Measurements from ENCODE around the gene SMAGP.
"Not testable (repeated sequence)": the region's sequence is repeated elsewhere in the genome, so short reads cannot be mapped to it uniquely, and the experiment has no call there.

The SMAGP gene

GRCh38 chr12:51219857-51220256 lies 50.4 kb downstream of the SMAGP start:
- not testable (repeated sequence) for H3K27me3 ChIP-seq (ENCODE audit: control insufficient read depth, insufficient read depth, low read length); H3K9me3 ChIP-seq (ENCODE audit: control insufficient read depth, insufficient read depth, low read depth, low read length); H3K36me3 ChIP-seq (ENCODE audit: control insufficient read depth, insufficient read depth, low read length); H3K27ac ChIP-seq (ENCODE audit: low read depth, low read length)
- Histone ChIP-seq H3K4me3 (ENCODE audit: low read depth, low read length) (peak overlapping the region; percentile 62; the same call in 1 of the 2 replicates), H3K4me1 (ENCODE audit: control insufficient read depth, insufficient read depth, low read length) (peaks cover 25% of the 10 kb centered on the region), H3K9ac (ENCODE audit: low read length) (peak overlapping the region; percentile 9)

- no peaks in the 10 kb centered on the region for H3K27me3 ChIP-seq (ENCODE audit: control insufficient read depth, insufficient read depth, low read length)
- H3K4me3 ChIP-seq (ENCODE audit: low read depth, low read length) = peak overlapping the region; percentile 62
- H3K9ac ChIP-seq (ENCODE audit: low read length) = no peak overlapping the region
- H3K9me3 ChIP-seq (ENCODE audit: control insufficient read depth, insufficient read depth, low read depth, low read length) = no peaks in the 10 kb centered on the region
- peaks cover 25% of the 10 kb centered on the region for H3K4me1 ChIP-seq (ENCODE audit: control insufficient read depth, insufficient read depth, low read length)
- no peaks in the 10 kb centered on the region for H3K36me3 ChIP-seq (ENCODE audit: control insufficient read depth, insufficient read depth, low read length)
- H3K27ac ChIP-seq (ENCODE audit: low read depth, low read length) = no peak overlapping the region
Observed at GRCh38 chr12:51219322-51219721, 50.9 kb downstream of the SMAGP start.

- no peaks in the 10 kb centered on the region for H3K9me3 ChIP-seq (ENCODE audit: control insufficient read depth, insufficient read depth, low read depth, low read length)
- no peaks in the 10 kb centered on the region for H3K36me3 ChIP-seq (ENCODE audit: control insufficient read depth, insufficient read depth, low read length)
- H3K4me3 ChIP-seq (ENCODE audit: low read depth, low read length) = peak overlapping the region; percentile 62
- peak overlapping the region; percentile 70 for H3K9ac ChIP-seq (ENCODE audit: low read length)
- peak overlapping the region; percentile 89 for H3K27ac ChIP-seq (ENCODE audit: low read depth, low read length)
- H3K27me3 ChIP-seq (ENCODE audit: control insufficient read depth, insufficient read depth, low read length) = no peaks in the 10 kb centered on the region
- peaks cover 25% of the 10 kb centered on the region for H3K4me1 ChIP-seq (ENCODE audit: control insufficient read depth, insufficient read depth, low read length)
Observed at GRCh38 chr12:51218607-51219161, 51.5 kb downstream of the SMAGP start.

- H3K36me3 ChIP-seq (ENCODE audit: control insufficient read depth, insufficient read depth, low read length) = no peaks in the 10 kb centered on the region
- peak within 1 kb of the TSS; percentile 62 for H3K4me3 ChIP-seq (ENCODE audit: low read depth, low read length)
- H3K9ac ChIP-seq (ENCODE audit: low read length) = peak within 1 kb of the TSS; percentile 80
- peak within 1 kb of the TSS; percentile 89 for H3K27ac ChIP-seq (ENCODE audit: low read depth, low read length)
- no peaks in the 10 kb centered on the region for H3K27me3 ChIP-seq (ENCODE audit: control insufficient read depth, insufficient read depth, low read length)
- H3K4me1 ChIP-seq (ENCODE audit: control insufficient read depth, insufficient read depth, low read length) = peaks cover 25% of the 10 kb centered on the region
- no peaks in the 10 kb centered on the region for H3K9me3 ChIP-seq (ENCODE audit: control insufficient read depth, insufficient read depth, low read depth, low read length)
Observed at GRCh38 chr12:51217968-51218606, 52.1 kb downstream of the SMAGP start, which contains the start of gene POU6F1. Gene POU6F1 (minus strand): TSS chr12:51218062. CDS start chr12:51206836, 11,226 bp downstream.

- H3K9ac ChIP-seq (ENCODE audit: low read length) = peak overlapping the region; percentile 80
- peak overlapping the region; percentile 89 for H3K27ac ChIP-seq (ENCODE audit: low read depth, low read length)
Observed at GRCh38 chr12:51217133-51217967, 52.9 kb downstream of the SMAGP start.

GRCh38 chr12:51216642-51217041 lies 53.6 kb downstream of the SMAGP start:
- H3K4me1 ChIP-seq (ENCODE audit: control insufficient read depth, insufficient read depth, low read length) = peaks cover 25% of the 10 kb centered on the region
- no peaks in the 10 kb centered on the region for H3K36me3 ChIP-seq (ENCODE audit: control insufficient read depth, insufficient read depth, low read length)
- H3K4me3 ChIP-seq (ENCODE audit: low read depth, low read length) = peak overlapping the region; percentile 62
- no peak overlapping the region for H3K9ac ChIP-seq (ENCODE audit: low read length)
- no peaks in the 10 kb centered on the region for H3K27me3 ChIP-seq (ENCODE audit: control insufficient read depth, insufficient read depth, low read length)
- H3K27ac ChIP-seq (ENCODE audit: low read depth, low read length) = no peak overlapping the region
- no peaks in the 10 kb centered on the region for H3K9me3 ChIP-seq (ENCODE audit: control insufficient read depth, insufficient read depth, low read depth, low read length)

More at GRCh38 chr12:51217133-51217967, 52.9 kb downstream of the SMAGP start:
- no peaks in the 10 kb centered on the region for H3K36me3 ChIP-seq (ENCODE audit: control insufficient read depth, insufficient read depth, low read length)
- H3K4me3 ChIP-seq (ENCODE audit: low read depth, low read length) = peak overlapping the region; percentile 62
- H3K4me1 ChIP-seq (ENCODE audit: control insufficient read depth, insufficient read depth, low read length) = peaks cover 25% of the 10 kb centered on the region
- H3K27me3 ChIP-seq (ENCODE audit: control insufficient read depth, insufficient read depth, low read length) = no peaks in the 10 kb centered on the region
- H3K9me3 ChIP-seq (ENCODE audit: control insufficient read depth, insufficient read depth, low read depth, low read length) = no peaks in the 10 kb centered on the region

- Histone ChIP-seq H3K9ac (ENCODE audit: low read length) (no peak overlapping the region), H3K4me3 (ENCODE audit: low read depth, low read length) (no peak overlapping the region), H3K27me3 (ENCODE audit: control insufficient read depth, insufficient read depth, low read length) (no peaks in the 10 kb centered on the region), H3K27ac (ENCODE audit: low read depth, low read length) (no peak overlapping the region), H3K36me3 (ENCODE audit: control insufficient read depth, insufficient read depth, low read length) (no peaks in the 10 kb centered on the region; the same call in 1 of the 2 replicates), H3K9me3 (ENCODE audit: control insufficient read depth, insufficient read depth, low read depth, low read length) (no peaks in the 10 kb centered on the region), H3K4me1 (ENCODE audit: control insufficient read depth, insufficient read depth, low read length) (peaks cover 24% of the 10 kb centered on the region)
Observed at GRCh38 chr12:51214895-51215294, 55.3 kb downstream of the SMAGP start.

- Histone ChIP-seq H3K4me1 (ENCODE audit: control insufficient read depth, insufficient read depth, low read length) (no peaks in the 10 kb centered on the region), H3K9ac (ENCODE audit: low read length) (no peak overlapping the region), H3K36me3 (ENCODE audit: control insufficient read depth, insufficient read depth, low read length) (no peaks in the 10 kb centered on the region; the same call in 1 of the 2 replicates), H3K9me3 (ENCODE audit: control insufficient read depth, insufficient read depth, low read depth, low read length) (no peaks in the 10 kb centered on the region), H3K27ac (ENCODE audit: low read depth, low read length) (no peak overlapping the region), H3K4me3 (ENCODE audit: low read depth, low read length) (no peak overlapping the region), H3K27me3 (ENCODE audit: control insufficient read depth, insufficient read depth, low read length) (no peaks in the 10 kb centered on the region)
Observed at GRCh38 chr12:51210690-51211395, 59.4 kb downstream of the SMAGP start.

- no peaks in the 10 kb centered on the region for H3K27me3 ChIP-seq (ENCODE audit: control insufficient read depth, insufficient read depth, low read length)
- no peak overlapping the region for H3K27ac ChIP-seq (ENCODE audit: low read depth, low read length)
- H3K4me1 ChIP-seq (ENCODE audit: control insufficient read depth, insufficient read depth, low read length) = no peaks in the 10 kb centered on the region
- H3K9me3 ChIP-seq (ENCODE audit: control insufficient read depth, insufficient read depth, low read depth, low read length) = no peaks in the 10 kb centered on the region
- H3K9ac ChIP-seq (ENCODE audit: low read length) = no peak overlapping the region
- H3K36me3 ChIP-seq (ENCODE audit: control insufficient read depth, insufficient read depth, low read length) = no peaks in the 10 kb centered on the region; the same call in none of the 2 replicates
- H3K4me3 ChIP-seq (ENCODE audit: low read depth, low read length) = no peak overlapping the region
Observed at GRCh38 chr12:51209259-51209658, 61.0 kb downstream of the SMAGP start.

- Histone ChIP-seq H3K9me3 (ENCODE audit: control insufficient read depth, insufficient read depth, low read depth, low read length) (no peaks in the 10 kb centered on the region), H3K27ac (ENCODE audit: low read depth, low read length) (no peak overlapping the region), H3K4me3 (ENCODE audit: low read depth, low read length) (no peak overlapping the region), H3K27me3 (ENCODE audit: control insufficient read depth, insufficient read depth, low read length) (no peaks in the 10 kb centered on the region), H3K9ac (ENCODE audit: low read length) (no peak overlapping the region), H3K36me3 (ENCODE audit: control insufficient read depth, insufficient read depth, low read length) (peaks cover 3% of the 10 kb centered on the region), H3K4me1 (ENCODE audit: control insufficient read depth, insufficient read depth, low read length) (no peaks in the 10 kb centered on the region)
Observed at GRCh38 chr12:51208016-51208660, 62.1 kb downstream of the SMAGP start.

Data from HUES6 (cell line).